HuH-7 (cell line): Measurements from ENCODE around the gene TSPAN12.
"Not testable (repeated sequence)": the region's sequence is repeated elsewhere in the genome, so short reads cannot be mapped to it uniquely, and the experiment has no call there.

ENCODE experiments used
- DNase-seq: peaks from one replicate; pipeline ENCODE4 v3.0.0; 2011; ENCODE audit warnings: low spot score

The TSPAN12 gene

GRCh38 chr7:120857588-120858573 lies at the start of gene TSPAN12:
TSS of gene TSPAN12 (minus strand) at chr7:120858144. CDS start at chr7:120856763, 1,381 bp downstream.
- DNase-seq: peak; percentile 77

DNA sequence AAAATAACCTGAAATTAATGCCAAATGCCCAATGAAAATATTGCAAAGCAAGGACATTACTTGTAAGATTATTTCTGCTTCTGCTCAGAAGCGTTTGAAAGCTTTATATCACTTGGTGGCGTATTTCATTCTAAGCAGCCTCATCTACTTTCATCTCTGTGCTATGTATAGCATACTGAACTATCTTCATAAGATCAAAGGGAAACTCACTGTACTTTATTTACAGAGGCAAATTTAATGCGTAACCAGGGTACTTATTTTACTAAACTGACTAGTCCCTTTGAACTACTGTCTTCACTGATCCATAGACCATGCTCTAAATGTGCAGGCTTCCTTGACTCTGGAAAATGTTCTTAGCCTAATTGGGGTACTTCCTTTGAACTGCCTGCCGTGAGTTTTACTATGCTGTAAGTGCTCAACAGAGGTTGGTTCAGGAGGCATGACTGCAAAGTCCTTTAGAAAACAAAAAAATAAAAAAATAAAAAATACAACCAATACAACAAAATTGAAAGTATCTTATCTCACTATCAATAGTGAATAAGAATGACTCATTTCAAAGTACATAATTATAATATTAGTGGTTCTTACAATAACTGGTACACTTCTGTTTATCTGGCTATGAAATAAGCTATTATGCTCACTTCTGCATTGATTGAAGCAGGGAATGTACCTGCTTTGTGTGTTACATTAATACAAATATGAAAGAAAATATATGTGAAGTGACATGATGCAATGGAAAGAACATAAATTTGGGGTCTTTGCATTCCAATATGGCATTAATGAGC lies 41.0 kb upstream of the TSPAN12 start:
- no peak for DNase-seq

GRCh38 chr7:120895253-120895652 lies 37.3 kb upstream of the TSPAN12 start:
- DNase-seq: not testable (repeated sequence)

- DNase-seq: not testable (repeated sequence)
These were observed 27.7 kb upstream of the TSPAN12 start for GRCh38 chr7:120885602-120886001.

DNA sequence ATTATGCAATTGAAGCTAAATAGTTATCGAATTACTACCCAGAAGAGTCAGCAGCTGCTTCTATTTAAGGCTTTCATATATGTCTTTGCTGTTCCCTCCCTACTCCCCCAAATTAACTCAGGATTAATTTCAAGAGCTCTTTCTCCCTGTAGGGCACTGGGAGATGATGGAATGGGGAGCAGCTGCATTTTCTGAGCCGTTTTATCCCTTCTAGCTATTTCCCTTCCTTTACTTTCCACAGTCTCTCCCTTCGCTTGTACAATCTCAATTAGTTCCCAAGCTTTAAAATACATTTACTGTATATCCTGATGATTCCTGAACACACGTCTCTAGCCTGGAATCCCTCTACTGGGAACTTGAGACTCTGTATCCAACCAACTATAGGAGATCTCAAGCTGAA lies 19.8 kb upstream of the TSPAN12 start:
- DNase-seq: no peak

GRCh38 chr7:120876922-120877321 lies 19.0 kb upstream of the TSPAN12 start:
- no peak for DNase-seq

GRCh38 chr7:120874722-120875121 lies 16.8 kb upstream of the TSPAN12 start:
- DNase-seq: no peak

DNA sequence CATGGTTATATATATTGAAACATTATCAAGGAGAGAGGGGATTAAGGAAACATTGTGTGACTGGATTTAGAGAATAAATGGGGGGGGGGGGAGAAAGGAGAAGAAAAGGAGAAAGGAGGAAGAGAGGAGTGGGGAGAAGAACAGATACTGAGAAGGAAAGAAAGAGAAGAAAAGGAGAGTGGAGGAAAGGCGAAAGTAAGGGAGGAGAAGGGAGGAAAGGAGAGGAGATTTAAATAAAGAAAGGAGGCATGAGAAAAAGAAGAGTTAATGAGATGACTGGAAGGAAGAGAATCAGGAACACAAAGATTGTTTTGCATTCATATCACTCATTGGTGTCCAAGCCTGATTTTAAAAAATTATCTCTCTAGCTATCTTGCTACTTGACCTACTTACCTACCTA lies 16.1 kb upstream of the TSPAN12 start:
- no peak for DNase-seq

DNA sequence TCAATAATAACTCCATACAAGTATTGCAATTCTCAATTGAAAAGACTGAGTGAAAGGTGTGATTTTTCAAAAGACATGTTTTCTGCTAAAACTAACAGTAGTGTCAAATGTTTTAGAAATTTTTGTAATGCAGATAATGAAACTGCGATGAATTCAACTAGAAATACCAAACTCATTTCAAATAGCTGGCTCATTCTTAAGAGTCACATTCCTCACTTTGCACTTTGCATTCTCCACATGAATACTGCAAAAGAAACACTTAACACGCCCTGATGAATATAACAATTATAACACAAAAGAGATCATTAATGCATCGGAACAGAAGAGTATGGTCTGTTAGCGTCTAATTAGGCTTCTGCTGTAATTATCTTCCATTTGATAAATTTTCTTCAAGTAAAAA lies 15.5 kb upstream of the TSPAN12 start:
- DNase-seq: no peak

DNA sequence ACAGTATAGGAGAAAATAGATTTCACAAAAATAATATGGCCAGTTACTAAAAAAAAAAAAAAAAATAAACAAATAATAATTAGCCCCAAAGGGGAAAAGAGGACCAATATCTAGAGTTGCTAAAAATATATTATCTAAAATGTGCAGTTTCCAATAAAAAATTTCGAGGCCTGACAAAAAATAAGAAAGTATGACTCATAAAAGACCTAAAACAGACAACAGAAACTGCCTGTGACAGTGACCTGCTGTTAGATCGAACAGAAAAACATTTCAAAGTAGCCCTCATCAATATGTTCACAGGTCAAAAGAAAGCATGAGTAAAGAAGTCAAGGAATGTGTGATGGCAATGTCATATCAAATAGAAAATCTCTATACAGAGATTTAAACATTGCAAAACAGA lies 11.8 kb upstream of the TSPAN12 start:
- DNase-seq: no peak

GRCh38 chr7:120867932-120868331 lies 10.0 kb upstream of the TSPAN12 start:
- DNase-seq: no peak

GRCh38 chr7:120865191-120865981 lies 7.4 kb upstream of the TSPAN12 start:
- no peak for DNase-seq

- DNase-seq: no peak
These were observed 6.4 kb upstream of the TSPAN12 start for GRCh38 chr7:120864141-120864900.

DNA sequence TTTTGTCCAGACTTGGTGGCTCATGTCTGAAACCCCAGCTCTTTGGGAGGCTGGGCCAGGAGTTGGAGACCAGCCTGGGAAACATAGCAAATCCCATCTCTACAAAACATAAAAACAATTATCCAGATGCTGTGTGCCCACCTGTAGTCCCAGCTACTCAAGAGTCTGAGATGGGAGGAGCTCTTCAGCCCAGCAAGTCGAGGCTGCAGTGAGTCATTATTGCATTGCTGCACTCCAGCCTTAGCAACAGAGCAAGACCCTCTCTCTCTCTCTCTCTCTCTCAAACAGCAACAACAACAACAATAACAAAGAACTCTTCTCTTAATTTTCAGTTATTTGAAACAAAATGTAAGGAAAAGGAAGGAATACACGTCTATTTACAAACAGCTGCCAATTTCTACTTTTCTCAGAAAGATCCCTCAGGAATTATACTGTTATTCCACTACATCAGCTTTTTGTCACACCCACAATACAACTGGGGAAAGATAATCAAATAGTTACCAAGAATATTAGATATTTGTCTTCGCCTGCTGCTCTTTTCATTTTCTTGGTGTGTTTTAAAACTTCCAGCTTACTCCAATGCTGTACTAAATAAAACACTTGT lies 5.1 kb upstream of the TSPAN12 start:
- DNase-seq: no peak

DNA sequence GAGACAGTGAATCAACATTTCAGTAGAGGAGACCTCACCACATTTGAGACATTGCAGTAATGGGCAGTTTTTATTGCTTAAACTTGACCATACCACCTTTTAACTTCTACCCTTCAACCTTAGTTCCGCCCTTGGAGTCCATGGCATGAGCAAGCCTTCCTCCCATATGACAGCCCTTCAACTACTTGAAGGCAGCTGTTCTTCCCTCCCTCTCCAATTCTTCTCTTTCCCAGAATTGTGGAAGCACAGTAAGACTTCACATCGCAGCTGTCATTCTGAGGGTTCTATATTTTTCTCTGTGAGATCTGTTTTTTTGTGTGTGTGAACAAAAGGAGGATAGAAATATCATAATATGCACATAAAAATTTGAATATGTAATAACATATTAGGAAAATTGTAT lies 2.2 kb upstream of the TSPAN12 start:
- DNase-seq: no peak

DNA sequence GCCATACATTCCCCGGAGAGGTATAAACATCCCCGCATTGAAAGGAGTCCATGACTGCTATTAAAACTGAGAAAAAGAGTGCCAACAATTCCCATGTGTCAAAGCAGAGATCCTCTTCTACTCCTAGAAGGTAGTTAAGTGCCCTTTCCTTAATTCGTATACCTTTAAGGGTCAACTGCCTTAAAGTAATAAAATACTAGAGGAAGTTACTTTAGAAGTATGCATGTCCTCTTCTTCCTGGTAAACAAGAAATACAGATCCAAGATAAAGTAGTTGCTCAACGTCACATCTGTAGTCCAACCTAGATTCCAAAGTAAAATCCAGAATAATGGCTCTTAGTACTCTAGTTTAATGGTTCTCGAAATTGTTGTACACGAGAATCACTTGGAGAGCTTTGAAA lies 1.5 kb upstream of the TSPAN12 start:
- no peak for DNase-seq

DNA sequence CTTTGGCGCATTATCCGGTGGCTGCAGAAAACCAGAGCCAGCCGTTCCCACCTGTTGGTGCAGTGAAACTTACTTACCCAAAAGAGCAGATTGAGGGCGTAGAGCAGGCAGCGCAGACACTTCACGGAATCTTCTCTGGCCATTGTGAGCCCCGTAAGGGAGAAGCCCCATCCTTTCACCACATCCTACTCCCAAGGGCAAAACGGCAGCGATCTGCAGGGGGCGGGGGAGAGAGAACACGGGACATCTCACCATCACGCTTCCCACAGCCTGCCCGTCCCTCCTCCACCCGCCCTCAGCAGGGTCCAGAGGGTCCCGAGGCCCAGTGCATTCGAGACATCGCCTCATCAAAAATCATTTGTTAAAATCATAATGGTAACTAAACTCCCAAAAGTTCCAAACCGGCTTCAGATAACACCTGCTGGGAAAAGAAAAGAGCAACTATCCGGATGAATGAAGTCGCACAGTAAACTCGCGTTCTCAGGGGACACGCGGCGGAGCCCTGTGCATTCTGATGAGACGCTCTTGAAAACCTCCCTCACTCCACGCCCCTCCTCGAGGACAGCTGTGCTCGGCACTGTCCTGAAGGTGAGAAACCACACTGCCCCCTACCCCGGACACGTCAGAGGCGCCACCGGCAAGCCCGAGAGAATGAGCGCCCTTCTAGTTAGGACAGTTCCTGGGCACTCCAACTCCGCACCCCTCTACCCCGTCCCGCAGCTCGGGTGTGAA lies 1.2 kb downstream of the TSPAN12 start:
- peak; percentile 60 for DNase-seq

DNA sequence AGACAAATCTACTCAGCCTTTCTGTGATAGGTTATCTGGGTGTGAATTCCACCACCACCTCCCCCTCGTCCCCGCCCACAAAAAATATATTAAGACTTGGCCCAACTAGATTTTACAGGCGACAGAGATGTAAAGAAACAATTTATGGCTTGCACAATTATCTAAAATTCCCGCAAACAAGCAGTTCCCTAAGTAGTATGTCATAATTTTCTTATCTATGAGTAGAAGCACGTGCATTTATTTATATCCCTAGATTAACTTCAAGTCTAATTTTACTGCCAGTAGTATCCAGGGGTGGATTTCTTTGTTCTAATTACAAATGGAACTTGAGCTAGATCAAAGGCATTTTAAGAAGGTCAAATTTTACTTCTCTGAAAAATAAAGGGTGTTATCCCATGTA lies 1.7 kb downstream of the TSPAN12 start:
- DNase-seq: no peak

DNA sequence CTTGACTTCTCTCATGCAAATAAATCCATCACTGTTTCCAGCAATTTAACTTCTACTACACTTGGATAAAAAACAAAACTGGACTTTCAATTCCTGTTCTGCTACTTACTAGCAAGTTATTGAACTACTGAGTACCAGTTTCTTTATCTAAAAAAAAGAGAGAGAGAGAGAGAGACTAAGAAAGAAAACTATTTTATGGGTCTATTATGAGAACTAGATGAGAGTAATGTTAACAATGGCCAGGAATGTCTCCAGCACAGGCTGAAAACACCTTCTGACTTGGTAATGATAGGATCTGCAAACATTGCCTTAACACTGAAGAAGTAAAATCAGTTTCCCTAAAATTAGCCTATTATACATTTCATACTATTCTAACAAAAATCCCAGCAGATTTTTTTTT lies 5.2 kb downstream of the TSPAN12 start:
- DNase-seq: no peak

DNA sequence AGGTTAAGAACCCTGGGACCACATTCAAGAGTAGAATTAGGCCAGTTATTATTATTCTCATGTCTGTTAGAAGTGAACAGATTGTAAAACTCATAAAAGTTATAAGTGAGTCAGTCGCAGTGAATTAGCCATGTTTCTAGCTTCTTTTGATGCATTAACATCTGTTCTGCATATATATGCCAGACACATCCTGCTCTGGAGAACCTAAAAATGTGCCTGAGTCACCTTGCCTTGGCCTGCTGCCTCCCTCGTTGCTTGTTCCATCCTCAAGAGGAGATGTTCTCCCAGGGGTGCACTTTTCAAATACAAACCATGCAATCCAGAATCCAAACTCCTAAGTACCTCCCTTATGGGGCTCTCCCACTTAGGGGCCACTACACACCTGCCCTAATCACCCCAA lies 14.8 kb downstream of the TSPAN12 start:
- no peak for DNase-seq
